Smooth muscle cell (in vitro differentiated cells): ENCODE measurements around the gene ZNF385A. TPM values are rescaled to one million over a fixed set of nuclear protein-coding genes. Genes with fewer than 3 reads are reported as not detected.

Experiments
- DNase-seq: peaks from one replicate; lab custom pipeline; 2025; ENCODE audit not compliant: unreplicated experiment; lab: John Stamatoyannopoulos, UW
- H2AFZ ChIP-seq: fragments of 200-600 bp; sonication (generic); 2 replicates; pipeline ENCODE4 v1.6.0; 2016; ENCODE audit warnings: antibody characterized with exemption, low read depth, mild to moderate bottlenecking
- H3F3A ChIP-seq: fragments of 200-600 bp; sonication (generic); 2 replicates; pipeline ENCODE4 v1.6.0; 2017; ENCODE audit warnings: antibody characterized with exemption, low read depth
- H3K27ac ChIP-seq: fragments of 200-600 bp; sonication (generic); 2 replicates; pipeline ENCODE4 v1.5.1; 2016; ENCODE audit warnings: low read depth, mild to moderate bottlenecking
- H3K27me3 ChIP-seq: fragments of 200-600 bp; sonication (generic); 2 replicates; pipeline ENCODE4 v1.6.1; 2016; ENCODE audit warnings: low read depth, mild to moderate bottlenecking
- H3K36me3 ChIP-seq: fragments of 200-600 bp; sonication (generic); 2 replicates; pipeline ENCODE4 v1.5.1; 2016; ENCODE audit warnings: low read depth
- H3K4me1 ChIP-seq: fragments of 200-600 bp; sonication (generic); 2 replicates; pipeline ENCODE4 v1.5.1; 2016; ENCODE audit warnings: low read depth
- H3K4me2 ChIP-seq: fragments of 200-600 bp; sonication (generic); 2 replicates; pipeline ENCODE4 v1.6.0; 2016; ENCODE audit warnings: mild to moderate bottlenecking
- H3K4me3 ChIP-seq: fragments of 200-600 bp; sonication (generic); 2 replicates; pipeline ENCODE4 v1.5.1; 2016; ENCODE audit warnings: mild to moderate bottlenecking
- H3K79me2 ChIP-seq: fragments of 200-600 bp; sonication (generic); 2 replicates; pipeline ENCODE4 v1.6.0; 2016; ENCODE audit warnings: low read depth, mild to moderate bottlenecking
- H3K9ac ChIP-seq: fragments of 200-600 bp; sonication (generic); 2 replicates; pipeline ENCODE4 v1.6.0; 2016; ENCODE audit warnings: low read depth
- H3K9me3 ChIP-seq: fragments of 200-600 bp; sonication (generic); replicated peaks from 2 replicates; pipeline ENCODE4 v1.5.1; 2016; ENCODE audit warnings: low read depth
- H4K20me1 ChIP-seq: fragments of 200-600 bp; sonication (generic); 2 replicates; pipeline ENCODE4 v1.6.0; 2016; ENCODE audit warnings: low read depth
- WGBS: methylation state at CpG from one replicate; pipeline ENCODE4 v1.1.7; 2016; ENCODE audit warnings: low lambda C conversion rate; 5-methylcytosine and 5-hydroxymethylcytosine counted together
- polyA plus RNA-seq: library from polyadenylated mRNA; unstranded; fragments of >200 nt; fragmentation: Nextera tagmentation; extraction: Ambion mirVana; gene quantifications from 2 replicates; pipeline ENCODE4 v1.2.1, GENCODE V29; 2016
- total RNA-seq: library from RNA; depleted of rRNA; stranded (reverse); fragments of >200 nt; gene quantifications from 2 replicates; pipeline ENCODE4 v1.2.3, GENCODE V29; 2014
- TF ChIP-seq, protein P1 (sequence below): fragments of 200-600 bp; sonication (generic); IDR thresholded peaks from 2 replicates; pipeline ENCODE4 v1.5.1; 2017; ENCODE audit warnings: borderline replicate concordance, mild to moderate bottlenecking, antibody characterized with exemption; ENCODE audit not compliant: insufficient read depth, poor library complexity, severe bottlenecking

ZNF385A gene
- total and polyA plus RNA-seq, 2 experiments from 2014 or later, result 6.5 to 20.2 TPM

DNA sequence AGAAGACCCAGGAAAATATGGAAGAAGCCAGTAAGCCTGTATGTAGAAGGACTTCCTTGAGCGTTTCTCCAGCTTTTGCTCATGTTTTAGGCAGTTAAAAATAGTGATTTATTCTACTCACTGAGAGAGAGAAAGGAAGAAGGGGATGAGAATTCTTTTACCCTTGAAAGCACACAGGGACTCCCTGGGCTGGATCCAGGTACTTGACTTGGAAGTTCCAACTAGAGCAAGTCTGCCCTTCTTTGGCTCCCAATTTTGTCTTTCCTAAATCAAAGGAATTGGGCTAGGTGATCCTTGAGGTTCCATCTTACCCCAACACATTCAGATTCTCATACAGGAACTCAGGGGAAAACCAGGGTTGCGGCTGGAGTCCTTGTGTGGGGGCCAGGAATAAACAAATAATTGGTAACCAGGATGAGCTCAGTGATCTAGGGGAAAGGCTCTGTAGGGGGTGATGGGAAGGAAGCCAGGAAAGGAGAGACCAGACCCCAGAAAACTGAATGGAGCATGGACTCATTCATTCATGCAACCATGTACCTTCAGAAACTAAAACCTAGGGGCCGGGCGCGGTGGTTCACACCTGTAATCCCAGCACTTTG, 46.0 kb upstream of the ZNF385A start:
- 97% methylated on average over 5 of the region's 5 CpGs for WGBS
- H3K4me1 ChIP-seq, result peaks cover 23% of the 10 kb centered on the region
- H3K27ac ChIP-seq, result no peak overlapping the region

DNA sequence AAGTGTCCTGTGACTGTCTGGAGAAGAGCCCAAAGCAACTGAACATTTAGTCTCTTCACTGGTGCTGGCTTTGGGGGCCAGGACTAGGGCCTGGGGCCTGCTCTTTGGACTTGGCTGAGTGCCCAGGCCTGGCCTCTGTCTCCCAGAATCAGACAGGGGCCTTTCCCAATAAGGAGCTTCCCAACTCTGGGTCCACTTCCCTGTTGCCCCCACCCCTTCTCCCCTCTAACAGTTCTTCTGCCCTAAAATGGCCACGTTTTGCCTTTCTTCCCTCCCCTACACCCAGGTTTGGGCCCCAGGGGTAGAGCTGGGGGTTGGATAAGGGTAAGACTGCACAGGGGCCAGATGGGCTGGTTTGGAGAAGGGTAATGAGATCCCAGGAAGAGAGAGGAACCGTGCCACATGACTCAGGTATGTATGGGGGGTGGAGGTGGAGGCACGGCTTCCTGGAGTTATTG, 44.5 kb upstream of the ZNF385A start:
- Histone ChIP-seq H3K9me3 (no peaks in the 10 kb centered on the region), H2AFZ (no peak overlapping the region), H3K27ac (no peak overlapping the region), H3F3A (peaks cover 5% of the 10 kb centered on the region), H3K4me1 (peaks cover 23% of the 10 kb centered on the region), H3K4me2 (no peak overlapping the region), H4K20me1 (no peaks in the 10 kb centered on the region), H3K79me2 (no peaks in the 10 kb centered on the region), H3K4me3 (no peak overlapping the region), H3K36me3 (no peaks in the 10 kb centered on the region), H3K9ac (no peak overlapping the region), H3K27me3 (no peaks in the 10 kb centered on the region)
- TF ChIP-seq, protein P1, sequence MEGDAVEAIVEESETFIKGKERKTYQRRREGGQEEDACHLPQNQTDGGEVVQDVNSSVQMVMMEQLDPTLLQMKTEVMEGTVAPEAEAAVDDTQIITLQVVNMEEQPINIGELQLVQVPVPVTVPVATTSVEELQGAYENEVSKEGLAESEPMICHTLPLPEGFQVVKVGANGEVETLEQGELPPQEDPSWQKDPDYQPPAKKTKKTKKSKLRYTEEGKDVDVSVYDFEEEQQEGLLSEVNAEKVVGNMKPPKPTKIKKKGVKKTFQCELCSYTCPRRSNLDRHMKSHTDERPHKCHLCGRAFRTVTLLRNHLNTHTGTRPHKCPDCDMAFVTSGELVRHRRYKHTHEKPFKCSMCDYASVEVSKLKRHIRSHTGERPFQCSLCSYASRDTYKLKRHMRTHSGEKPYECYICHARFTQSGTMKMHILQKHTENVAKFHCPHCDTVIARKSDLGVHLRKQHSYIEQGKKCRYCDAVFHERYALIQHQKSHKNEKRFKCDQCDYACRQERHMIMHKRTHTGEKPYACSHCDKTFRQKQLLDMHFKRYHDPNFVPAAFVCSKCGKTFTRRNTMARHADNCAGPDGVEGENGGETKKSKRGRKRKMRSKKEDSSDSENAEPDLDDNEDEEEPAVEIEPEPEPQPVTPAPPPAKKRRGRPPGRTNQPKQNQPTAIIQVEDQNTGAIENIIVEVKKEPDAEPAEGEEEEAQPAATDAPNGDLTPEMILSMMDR, result no peak
- DNase-seq, result no peak
- whole genome bisulfite sequencing, result 88% methylated on average over 3 of the region's 3 CpGs

More for the DNA sequence above, 46.0 kb upstream of the ZNF385A start:
- Histone ChIP-seq H3K4me2 (no peak overlapping the region), H3K9ac (no peak overlapping the region), H4K20me1 (no peaks in the 10 kb centered on the region), H3K27me3 (no peaks in the 10 kb centered on the region), H3K4me3 (no peak overlapping the region), H3K36me3 (no peaks in the 10 kb centered on the region), H3K9me3 (no peaks in the 10 kb centered on the region), H3K79me2 (no peaks in the 10 kb centered on the region), H3F3A (peaks cover 5% of the 10 kb centered on the region), H2AFZ (no peak overlapping the region)
- DNase-seq, result no peak
- TF ChIP-seq, protein P1, result no peak

DNA sequence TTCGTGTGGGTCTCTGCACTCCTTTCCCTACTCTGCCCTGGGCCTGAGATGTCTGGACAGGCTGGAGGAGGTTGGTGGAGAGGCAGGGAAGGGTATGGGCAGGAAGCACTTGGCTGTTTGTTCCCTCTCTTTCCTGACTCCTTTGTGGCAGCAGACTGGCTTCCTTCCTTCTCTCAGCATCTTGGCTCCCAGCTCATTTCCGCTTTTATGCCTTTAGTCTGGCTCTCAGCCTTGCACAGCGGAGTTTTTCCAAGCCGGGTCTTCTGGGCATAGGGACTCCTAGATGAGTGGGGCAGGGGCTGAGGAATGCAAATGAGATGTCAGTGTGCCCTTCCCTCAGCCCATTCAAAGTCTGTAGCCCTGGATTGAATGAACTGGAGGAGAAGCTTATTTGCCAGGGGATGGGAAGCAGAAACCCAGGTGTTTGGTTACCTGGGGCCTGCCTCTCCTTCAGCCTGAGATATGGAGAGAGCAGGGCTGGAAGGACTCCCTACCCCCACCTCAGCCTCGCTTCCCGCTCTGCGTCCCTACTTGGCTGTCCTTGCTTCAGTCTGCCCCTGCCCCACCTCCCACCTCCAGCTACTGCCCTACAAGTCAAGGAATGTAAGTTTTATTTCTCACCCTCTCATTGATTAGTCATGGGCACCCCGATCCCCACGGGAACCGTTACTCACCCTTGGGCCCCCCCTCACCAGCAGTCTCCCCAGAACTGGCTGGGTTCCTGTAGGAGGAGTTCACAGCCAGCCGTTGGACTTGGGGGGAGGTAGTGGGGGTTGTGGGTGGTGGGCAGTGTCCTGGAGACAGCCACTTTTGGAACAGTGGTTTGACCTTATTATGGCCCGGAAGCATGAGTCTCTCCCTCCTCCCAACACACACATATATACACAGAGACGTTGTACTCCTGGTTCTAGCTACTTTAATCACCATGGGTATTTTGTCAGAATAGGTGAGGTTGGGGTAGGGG, 43.8 kb upstream of the ZNF385A start:
- TF ChIP-seq, protein P1, result no peak
- no peaks in the 10 kb centered on the region for H4K20me1 ChIP-seq
- no peaks in the 10 kb centered on the region for H3K9me3 ChIP-seq
- no peak overlapping the region for H3K27ac ChIP-seq
- no peaks in the 10 kb centered on the region for H3K27me3 ChIP-seq
- peaks cover 23% of the 10 kb centered on the region for H3K4me1 ChIP-seq
- no peak overlapping the region for H3K9ac ChIP-seq
- no peaks in the 10 kb centered on the region for H3K36me3 ChIP-seq
- peaks cover 5% of the 10 kb centered on the region for H3F3A ChIP-seq
- DNase-seq, result no peak
- no peak overlapping the region for H2AFZ ChIP-seq
- H3K4me3 ChIP-seq, result no peak overlapping the region
- 76% methylated on average over 13 of the region's 13 CpGs for WGBS
- no peak overlapping the region for H3K4me2 ChIP-seq
- H3K79me2 ChIP-seq, result no peaks in the 10 kb centered on the region
